ENCODE measurements around the gene GFER. TPM values are rescaled to one million over a fixed set of nuclear protein-coding genes. Genes with fewer than 3 reads are reported as not detected.

The GFER gene
- total and polyA plus RNA-seq, 2 of the 8 experiments (the other 6 are each of a cell fraction or from before 2014, with no cell fraction given) = 17.7 to 37.9 TPM

DNA sequence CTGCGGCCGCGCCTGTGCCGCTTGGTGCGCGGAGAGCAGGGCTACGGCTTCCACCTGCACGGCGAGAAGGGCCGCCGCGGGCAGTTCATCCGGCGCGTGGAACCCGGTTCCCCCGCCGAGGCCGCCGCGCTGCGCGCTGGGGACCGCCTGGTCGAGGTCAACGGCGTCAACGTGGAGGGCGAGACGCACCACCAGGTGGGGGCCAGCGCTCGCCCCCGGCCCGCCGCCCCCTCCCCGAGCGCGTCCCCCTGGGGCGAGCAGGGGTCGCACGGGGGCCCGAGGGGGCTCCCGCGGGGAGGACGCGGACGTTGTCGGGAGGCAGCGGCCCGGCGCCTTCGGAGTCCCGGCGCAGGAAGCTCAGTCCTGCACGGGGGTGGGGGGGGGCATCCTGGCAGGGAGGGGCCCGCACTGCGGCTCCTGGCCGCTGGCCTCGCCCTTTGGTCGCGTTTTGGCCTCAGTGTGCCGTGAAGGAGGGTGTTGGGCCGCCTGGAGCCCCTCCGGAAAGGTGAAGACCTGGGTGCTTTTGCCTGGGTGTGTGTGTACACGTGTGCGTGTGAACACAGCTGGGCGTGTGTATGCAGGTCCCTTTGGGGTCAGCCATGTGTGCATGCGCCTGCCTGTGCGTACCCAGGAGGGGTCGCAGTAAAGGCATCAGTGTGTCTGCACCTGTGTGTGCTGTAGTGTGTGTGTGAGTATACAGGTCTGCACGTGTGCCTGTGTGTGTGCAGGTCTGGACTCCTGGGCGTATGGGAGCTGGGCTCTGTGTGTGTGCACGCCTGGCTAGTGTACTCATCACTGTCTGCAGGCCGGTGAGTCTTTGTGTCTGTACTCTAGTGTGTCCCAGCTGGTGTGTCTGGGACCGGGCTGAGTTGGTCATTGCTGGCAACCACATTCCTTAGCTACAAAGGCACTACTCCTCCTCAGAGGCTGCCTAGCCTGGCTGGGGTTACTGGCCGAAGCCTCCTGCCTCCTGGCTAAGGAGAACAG, 43.3 kb downstream of the GFER start:
- peak overlapping the region; percentile 61 to 80 for H3K4me2 ChIP-seq (ENCODE audit: insufficient read depth in 1 of 2, low read depth in 2 of 2, low read length in 2 of 2)
- H2BK15ac ChIP-seq (ENCODE audit: low read length) = peak overlapping the region; percentile 92
- no peaks in the 10 kb centered on the region for H3K9me3 ChIP-seq (ENCODE audit: insufficient read depth in 2 of 2, low read depth in 1 of 2, low read length in 1 of 2)
- no peaks in the 10 kb centered on the region for H3K36me3 ChIP-seq (ENCODE audit: control insufficient read depth in 2 of 4, insufficient read depth in 4 of 4, low read length in 3 of 4)
- no peak overlapping the region; the same call in 1 of the 2 replicates for H2BK20ac ChIP-seq (ENCODE audit: low read length)
- H3K56ac ChIP-seq (replicated peaks; ENCODE audit: insufficient read length, low read depth, low read length) = no peak overlapping the region
- H3K27me3 ChIP-seq (replicated peaks in 1 of 4; ENCODE audit: control insufficient read depth in 3 of 4, extremely low read depth in 1 of 4, insufficient read depth in 3 of 4, low read length in 3 of 4) = peaks cover 0 to 27% (median 21%) of the 10 kb centered on the region in 4 experiments; a peak in 5 of 7 replicates
- DNase-seq (ENCODE audit: low read depth in 1 of 2, low spot score in 2 of 2) = peak in 1 of 2 experiments; percentile 66
- H3K4me3 ChIP-seq (ENCODE audit: extremely low read depth in 1 of 4, insufficient read depth in 2 of 4, low read depth in 3 of 4, low read length in 4 of 4) = peak overlapping the region; percentile 42 to 66 (median 46)
- no peak overlapping the region for H3K23ac ChIP-seq (ENCODE audit: insufficient read length)
- no peaks in the 10 kb centered on the region for H3K79me2 ChIP-seq (ENCODE audit: control insufficient read depth in 1 of 2, insufficient read depth in 2 of 2, low read length in 2 of 2)
- H3K79me1 ChIP-seq (ENCODE audit: low read depth, low read length) = no peaks in the 10 kb centered on the region
- ChIA-PET POLR2A (ENCODE audit: partially characterized antibody) (interaction anchor here (0.5 to 1.6 kb wide), 12 partner anchors 10 to 434 kb away, joined by 3 to 7 read pairs (median 3); partner anchors contain the start of genes RPS2 and TRAF7), CTCF (ENCODE audit: partially characterized antibody) (interaction anchor here (0.8 to 2.1 kb wide), 11 partner anchors 8 to 113 kb away, joined by 3 to 7 read pairs (median 4); no protein-coding TSS in a partner anchor)
- H4K5ac ChIP-seq (ENCODE audit: insufficient read length, low read depth, low read length) = no peak overlapping the region
- peak overlapping the region; percentile 98 for H3K4ac ChIP-seq (replicated peaks; ENCODE audit: insufficient read length, low read depth, low read length)
- H4K20me1 ChIP-seq (replicated peaks in 1 of 2; ENCODE audit: control insufficient read depth in 1 of 2, insufficient read depth in 2 of 2, low read length in 2 of 2) = peaks cover 0 to 9% of the 10 kb centered on the region in 2 experiments
- peak overlapping the region; percentile 65; the same call in 1 of the 2 replicates for H3K18ac ChIP-seq (ENCODE audit: extremely low read depth, low read length)
- H2BK12ac ChIP-seq (ENCODE audit: low read depth, low read length) = peak overlapping the region; percentile 96; the same call in 1 of the 2 replicates
- FAIRE-seq = no peak
- peak overlapping the region; percentile 40 for H4K8ac ChIP-seq (ENCODE audit: extremely low read depth, insufficient read depth, low read length)
- H3K27ac ChIP-seq (ENCODE audit: low read depth, low read length) = no peak overlapping the region
- peak overlapping the region; percentile 95 for H4K91ac ChIP-seq (replicated peaks; ENCODE audit: insufficient read length, low read length)
- peak overlapping the region; percentile 64 for H2BK120ac ChIP-seq (replicated peaks; ENCODE audit: low read depth, low read length)
- 0 out of 2 replicates have a peak overlapping the region, but pooled peaks have one; percentile 66 for H2BK5ac ChIP-seq (ENCODE audit: low read depth, low read length)
- peaks cover 7% of the 10 kb centered on the region; the same call in 1 of the 2 replicates for H3K23me2 ChIP-seq (ENCODE audit: low read depth, low read length)
- no peak overlapping the region for H3K14ac ChIP-seq (ENCODE audit: insufficient read length)
- peak overlapping the region in 1 of 4 experiments; percentile 2; a peak in 1 of 7 replicates for H3K9ac ChIP-seq (replicated peaks in 1 of 4; ENCODE audit: extremely low read depth in 1 of 4, low read depth in 3 of 4, low read length in 3 of 4)
- peaks cover 0 to 14% (median 11%) of the 10 kb centered on the region in 4 experiments; a peak in 5 of 7 replicates for H3K4me1 ChIP-seq (replicated peaks in 1 of 4; ENCODE audit: control insufficient read depth in 3 of 4, insufficient read depth in 4 of 4, low read length in 3 of 4)
- 25% methylated on average over 34 of the region's 76 CpGs; no CpG with 5 or more reads in 1 of the 2 experiments for WGBS, 2 experiments (ENCODE audit: extremely low coverage in 1 of 2, insufficient coverage in 1 of 2, insufficient read length in 1 of 2, insufficient replicate concordance in 2 of 2, low coverage in 1 of 2, low lambda C conversion rate in 2 of 2, missing lambda C conversion rate in 1 of 2)
- no peak overlapping the region for H2AFZ ChIP-seq (ENCODE audit: low read length)
- peak overlapping the region; percentile 87; the same call in 1 of the 2 replicates for H2AK5ac ChIP-seq (ENCODE audit: low read depth, low read length)
- TF ChIP-seq, protein P1, sequence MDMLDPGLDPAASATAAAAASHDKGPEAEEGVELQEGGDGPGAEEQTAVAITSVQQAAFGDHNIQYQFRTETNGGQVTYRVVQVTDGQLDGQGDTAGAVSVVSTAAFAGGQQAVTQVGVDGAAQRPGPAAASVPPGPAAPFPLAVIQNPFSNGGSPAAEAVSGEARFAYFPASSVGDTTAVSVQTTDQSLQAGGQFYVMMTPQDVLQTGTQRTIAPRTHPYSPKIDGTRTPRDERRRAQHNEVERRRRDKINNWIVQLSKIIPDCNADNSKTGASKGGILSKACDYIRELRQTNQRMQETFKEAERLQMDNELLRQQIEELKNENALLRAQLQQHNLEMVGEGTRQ (IDR thresholded peaks at IDR 0.05; ENCODE audit: low read length) = no peak
- TF ChIP-seq KDM4A (IDR thresholded peaks at IDR 0.05; ENCODE audit: low read depth, low read length, severe bottlenecking) (peak; percentile 17), KDM1A (IDR thresholded peaks at IDR 0.05; ENCODE audit: borderline replicate concordance, low read length) (peak; percentile 99; the same call in 1 of the 2 replicates), YY1 (IDR thresholded peaks at IDR 0.05; ENCODE audit: low read depth, low read length) (no peak)
- TF ChIP-seq, protein P2, sequence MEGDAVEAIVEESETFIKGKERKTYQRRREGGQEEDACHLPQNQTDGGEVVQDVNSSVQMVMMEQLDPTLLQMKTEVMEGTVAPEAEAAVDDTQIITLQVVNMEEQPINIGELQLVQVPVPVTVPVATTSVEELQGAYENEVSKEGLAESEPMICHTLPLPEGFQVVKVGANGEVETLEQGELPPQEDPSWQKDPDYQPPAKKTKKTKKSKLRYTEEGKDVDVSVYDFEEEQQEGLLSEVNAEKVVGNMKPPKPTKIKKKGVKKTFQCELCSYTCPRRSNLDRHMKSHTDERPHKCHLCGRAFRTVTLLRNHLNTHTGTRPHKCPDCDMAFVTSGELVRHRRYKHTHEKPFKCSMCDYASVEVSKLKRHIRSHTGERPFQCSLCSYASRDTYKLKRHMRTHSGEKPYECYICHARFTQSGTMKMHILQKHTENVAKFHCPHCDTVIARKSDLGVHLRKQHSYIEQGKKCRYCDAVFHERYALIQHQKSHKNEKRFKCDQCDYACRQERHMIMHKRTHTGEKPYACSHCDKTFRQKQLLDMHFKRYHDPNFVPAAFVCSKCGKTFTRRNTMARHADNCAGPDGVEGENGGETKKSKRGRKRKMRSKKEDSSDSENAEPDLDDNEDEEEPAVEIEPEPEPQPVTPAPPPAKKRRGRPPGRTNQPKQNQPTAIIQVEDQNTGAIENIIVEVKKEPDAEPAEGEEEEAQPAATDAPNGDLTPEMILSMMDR (IDR thresholded peaks at IDR 0.05; ENCODE audit: control extremely low read depth in 1 of 3, insufficient read depth in 1 of 3, low read depth in 1 of 3, low read length in 3 of 3) = peak in 1 of 3 experiments; percentile 15; a peak in 1 of 4 replicates
